Measurements from ENCODE around the gene FOXRED2. TPM values are rescaled to one million over a fixed set of nuclear protein-coding genes. Genes with fewer than 3 reads are reported as not detected.

The FOXRED2 gene
- total RNA-seq, 1 experiment from 2014 or later, result 34.4 TPM

DNA sequence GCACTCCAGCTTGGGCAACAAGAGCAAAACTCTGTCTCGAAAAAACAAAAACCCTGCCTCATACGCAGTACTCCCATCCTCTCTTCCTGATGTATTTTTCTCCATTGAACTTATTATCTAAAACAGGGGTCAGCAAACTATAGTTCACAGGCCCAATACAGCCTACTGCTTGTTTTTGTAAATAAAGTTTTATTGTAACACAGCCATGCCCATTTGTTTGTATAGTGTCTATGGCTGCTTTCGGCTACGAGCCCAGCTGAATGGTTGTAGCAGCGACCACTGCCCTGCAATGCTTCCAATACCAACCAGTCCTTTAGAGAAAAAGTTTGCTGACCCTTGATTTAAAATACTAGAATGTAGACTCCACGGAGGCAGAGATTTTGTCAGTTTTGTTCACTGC lies 31.5 kb downstream of the FOXRED2 start:
- no peaks in the 10 kb centered on the region for H3K79me1 ChIP-seq (ENCODE audit: insufficient read depth, low read depth, low read length, poor library complexity, severe bottlenecking)
- Mint-ChIP-seq H3K4me1 (peaks cover 0 to 2% of the 10 kb centered on the region in 2 experiments; a peak in 2 of 4 replicates), H3K27me3 (ENCODE audit: low read depth) (no peaks in the 10 kb centered on the region), H3K36me3 (ENCODE audit: insufficient read depth in 1 of 3, low read depth in 3 of 3) (peaks cover 17 to 55% (median 49%) of the 10 kb centered on the region in 3 experiments; a peak in 6 of 7 replicates), H3K4me3 (no peak overlapping the region), H3K27ac (no peak overlapping the region), H3K9me3 (no peaks in the 10 kb centered on the region)
- no peak overlapping the region for H2BK120ac ChIP-seq (ENCODE audit: low read depth, low read length, poor library complexity, severe bottlenecking)
- H3K14ac ChIP-seq (ENCODE audit: insufficient read depth, low read length), result no peak overlapping the region
- H3T11ph ChIP-seq (ENCODE audit: low read length), result no peak overlapping the region
- no peak for DNase-seq
- H2AFZ ChIP-seq (ENCODE audit: low read length), result no peak overlapping the region
- H3K27ac ChIP-seq (ENCODE audit: insufficient read length, low read depth, low read length), result no peak overlapping the region
- TF ChIP-seq, protein P1, sequence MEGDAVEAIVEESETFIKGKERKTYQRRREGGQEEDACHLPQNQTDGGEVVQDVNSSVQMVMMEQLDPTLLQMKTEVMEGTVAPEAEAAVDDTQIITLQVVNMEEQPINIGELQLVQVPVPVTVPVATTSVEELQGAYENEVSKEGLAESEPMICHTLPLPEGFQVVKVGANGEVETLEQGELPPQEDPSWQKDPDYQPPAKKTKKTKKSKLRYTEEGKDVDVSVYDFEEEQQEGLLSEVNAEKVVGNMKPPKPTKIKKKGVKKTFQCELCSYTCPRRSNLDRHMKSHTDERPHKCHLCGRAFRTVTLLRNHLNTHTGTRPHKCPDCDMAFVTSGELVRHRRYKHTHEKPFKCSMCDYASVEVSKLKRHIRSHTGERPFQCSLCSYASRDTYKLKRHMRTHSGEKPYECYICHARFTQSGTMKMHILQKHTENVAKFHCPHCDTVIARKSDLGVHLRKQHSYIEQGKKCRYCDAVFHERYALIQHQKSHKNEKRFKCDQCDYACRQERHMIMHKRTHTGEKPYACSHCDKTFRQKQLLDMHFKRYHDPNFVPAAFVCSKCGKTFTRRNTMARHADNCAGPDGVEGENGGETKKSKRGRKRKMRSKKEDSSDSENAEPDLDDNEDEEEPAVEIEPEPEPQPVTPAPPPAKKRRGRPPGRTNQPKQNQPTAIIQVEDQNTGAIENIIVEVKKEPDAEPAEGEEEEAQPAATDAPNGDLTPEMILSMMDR (conservative IDR thresholded peaks at IDR 0.05), result no peak
- no peak overlapping the region for H3K4me2 ChIP-seq (ENCODE audit: insufficient read depth, insufficient read length, low read length)
- no peak overlapping the region for H4K8ac ChIP-seq (replicated peaks; ENCODE audit: insufficient read length, low read depth, low read length)
- no peaks in the 10 kb centered on the region for H4K20me1 ChIP-seq (ENCODE audit: control insufficient read depth, insufficient read depth, insufficient read length)
- H3K9me3 ChIP-seq (ENCODE audit: control insufficient read depth, low read depth, low read length), result no peaks in the 10 kb centered on the region
- H4K91ac ChIP-seq (ENCODE audit: insufficient read length, low read depth, low read length), result no peak overlapping the region
- no peak overlapping the region for H3K4ac ChIP-seq (ENCODE audit: low read depth, low read length)
- no peak overlapping the region for H3K9ac ChIP-seq (ENCODE audit: extremely low read depth, insufficient read length, low read length)
- no peak overlapping the region for H4K5ac ChIP-seq (ENCODE audit: insufficient read length, low read depth, low read length)
- no peak overlapping the region for H2AK5ac ChIP-seq (ENCODE audit: insufficient read length, low read length)
- no peak overlapping the region for H2BK5ac ChIP-seq (ENCODE audit: insufficient read length, low read length)
- no peak overlapping the region for H2BK12ac ChIP-seq (ENCODE audit: insufficient read length, low read depth, low read length)
- H3K23me2 ChIP-seq (ENCODE audit: insufficient read length, low read depth, low read length, poor library complexity, severe bottlenecking), result no peaks in the 10 kb centered on the region
- H3K56ac ChIP-seq (ENCODE audit: insufficient read length, low read depth, low read length), result no peak overlapping the region
- no peak overlapping the region for H2BK20ac ChIP-seq (ENCODE audit: low read depth, low read length, poor library complexity, severe bottlenecking)
- H3K18ac ChIP-seq (ENCODE audit: insufficient read length, low read depth, low read length), result no peak overlapping the region
- no peaks in the 10 kb centered on the region for H3K79me2 ChIP-seq (ENCODE audit: insufficient read depth, low read length)
- no peaks in the 10 kb centered on the region for H3K27me3 ChIP-seq (ENCODE audit: insufficient read depth, low read length)
- no peak overlapping the region for H3K23ac ChIP-seq (ENCODE audit: insufficient read length, low read depth, low read length)
- H2BK15ac ChIP-seq (ENCODE audit: low read depth, low read length), result no peak overlapping the region
- H3K4me1 ChIP-seq (ENCODE audit: insufficient read depth, low read length), result no peaks in the 10 kb centered on the region
- WGBS (ENCODE audit: extremely low coverage, insufficient read length, low lambda C conversion rate), result no CpG with 5 or more reads among the region's 6 CpGs

All from H9 (cell line).